HG02763 (cell line): ENCODE results near the gene ACOXL.

Experiments used
- ATAC-seq: cut with Tn5 transposase; IDR thresholded peaks from one replicate; pipeline ENCODE4 v1.9.1; 2021; ENCODE audit warnings: mild to moderate bottlenecking, moderate library complexity; ENCODE audit not compliant: unreplicated experiment

ACOXL gene

DNA sequence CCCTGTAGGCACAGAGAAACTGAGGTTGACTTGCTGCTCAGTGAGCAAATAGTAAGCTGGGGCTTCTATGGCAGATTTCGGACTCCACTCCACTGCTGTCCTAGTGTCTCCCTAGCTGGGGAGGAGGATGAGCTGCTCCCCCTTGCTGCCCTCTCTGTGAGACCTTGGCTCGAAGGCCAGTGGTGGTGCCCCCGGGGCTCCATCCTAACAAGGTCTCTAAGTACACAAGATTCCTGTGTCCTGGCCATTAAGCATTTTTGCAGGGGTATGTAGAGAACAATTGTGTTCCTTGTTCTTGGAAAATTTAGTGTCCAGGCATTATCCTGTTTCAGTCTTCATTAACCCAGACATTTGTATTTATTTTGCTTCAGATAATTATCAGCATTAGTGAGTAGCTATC is 367.0 kb downstream of the ACOXL start:
- ATAC-seq = no peak

DNA sequence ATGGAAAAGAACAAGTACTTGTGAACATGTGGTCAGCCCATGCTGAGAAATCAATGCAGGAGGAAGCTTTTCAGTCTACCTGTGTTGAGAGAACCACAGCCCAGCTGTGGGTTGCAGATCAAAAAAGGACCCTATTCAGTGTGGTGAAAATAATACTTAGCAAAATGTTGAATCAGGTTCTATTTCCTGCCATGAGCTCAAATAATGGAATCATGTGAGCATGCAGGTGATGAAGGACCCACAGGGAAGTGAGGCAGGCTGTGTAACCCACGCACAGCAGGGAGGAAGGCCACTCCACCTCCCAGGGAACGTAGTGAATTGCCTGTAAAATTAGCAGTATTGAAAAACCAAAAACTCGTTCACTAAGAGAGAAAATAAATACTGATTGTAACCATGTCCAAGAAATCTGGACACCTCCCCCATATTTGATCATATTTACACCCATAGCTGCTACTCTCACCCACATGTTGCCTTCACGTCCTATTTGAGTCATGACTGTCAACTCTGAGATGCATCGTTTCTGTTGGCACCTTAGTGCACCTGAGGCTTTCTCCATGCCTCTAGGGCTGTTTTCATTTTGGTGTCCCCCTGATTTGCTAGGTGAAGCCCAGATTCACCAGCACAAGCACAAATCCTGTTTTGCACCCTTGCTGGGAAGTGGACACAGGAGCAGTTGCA is 367.9 kb downstream of the ACOXL start:
- peak; percentile 11 for ATAC-seq

DNA sequence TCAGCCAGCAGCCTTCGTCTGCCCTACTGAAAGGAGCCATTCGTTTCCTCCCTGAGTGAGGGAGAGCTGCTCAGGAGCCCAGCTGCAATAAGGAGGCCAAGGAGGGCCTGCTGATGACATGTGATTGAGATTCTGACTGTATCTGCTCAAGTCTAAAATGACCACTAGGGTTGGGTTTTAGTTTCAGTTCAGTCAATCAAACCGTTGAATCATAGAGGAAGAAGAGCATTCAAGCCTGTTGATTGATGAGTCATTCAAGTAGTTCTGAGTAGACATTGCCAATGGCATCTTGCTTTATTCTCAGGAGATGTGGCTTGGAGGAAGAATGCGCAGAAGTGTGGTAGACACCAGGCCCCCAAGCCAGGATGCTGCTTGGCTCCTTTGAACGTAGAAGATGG is 368.4 kb downstream of the ACOXL start:
- peak; percentile 77 for ATAC-seq

DNA sequence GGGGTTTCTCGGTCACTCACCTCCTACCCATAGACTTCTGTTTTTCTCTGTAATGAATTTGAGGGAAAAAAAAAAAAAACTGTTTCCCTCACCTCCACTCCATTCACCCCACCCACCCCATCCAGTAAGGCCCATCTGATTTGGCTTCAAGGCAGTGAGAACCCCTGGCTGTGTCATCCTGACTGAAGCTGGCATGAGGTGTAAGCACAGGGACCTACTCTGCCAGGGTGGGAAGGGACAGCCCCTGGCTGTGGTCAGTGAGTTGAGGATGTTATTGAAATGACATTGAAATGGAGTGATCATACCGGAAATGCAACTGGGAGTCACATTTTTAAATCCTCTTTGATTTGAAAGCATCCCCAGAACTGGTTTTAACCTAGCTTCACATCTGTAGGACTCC is 369.2 kb downstream of the ACOXL start:
- no peak for ATAC-seq

DNA sequence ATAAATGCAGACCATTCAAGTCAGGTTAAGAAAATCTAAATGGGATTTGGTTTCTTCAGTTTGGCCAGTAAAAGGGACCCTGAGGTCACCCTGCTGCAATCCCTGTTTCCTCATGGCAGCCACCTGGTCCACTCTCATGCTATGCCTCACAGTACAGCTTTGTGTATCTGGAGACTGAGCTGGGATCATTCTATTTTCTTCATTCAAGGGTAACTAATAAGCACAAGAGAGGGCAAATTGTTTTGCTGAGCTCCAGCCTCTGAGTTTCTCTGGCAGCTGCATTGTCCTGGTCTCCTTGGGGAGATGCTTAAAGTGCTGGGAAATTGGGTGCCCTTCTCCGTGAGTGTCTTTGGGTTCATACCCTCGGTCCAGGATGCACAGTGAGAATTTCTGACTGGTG is 369.8 kb downstream of the ACOXL start:
- ATAC-seq = no peak

DNA sequence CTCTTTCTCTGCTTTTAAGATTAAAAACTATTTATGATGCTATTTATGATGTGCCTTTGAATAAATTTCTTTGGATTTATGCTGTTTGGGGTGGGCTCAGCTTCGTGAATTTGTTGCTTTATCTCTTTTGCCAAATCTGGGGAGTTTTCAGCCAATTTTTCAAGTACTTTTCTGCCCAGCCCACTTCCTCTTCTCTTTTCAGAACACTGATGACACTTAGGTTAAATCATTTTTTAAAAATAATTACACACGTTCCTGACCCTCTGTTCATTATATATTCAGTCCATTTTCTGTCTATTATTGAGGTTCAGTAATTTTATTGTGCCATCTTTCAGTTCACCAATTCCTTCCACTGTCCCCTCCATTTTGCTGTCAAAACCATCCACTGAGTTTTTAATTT is 373.6 kb downstream of the ACOXL start:
- no peak for ATAC-seq

DNA sequence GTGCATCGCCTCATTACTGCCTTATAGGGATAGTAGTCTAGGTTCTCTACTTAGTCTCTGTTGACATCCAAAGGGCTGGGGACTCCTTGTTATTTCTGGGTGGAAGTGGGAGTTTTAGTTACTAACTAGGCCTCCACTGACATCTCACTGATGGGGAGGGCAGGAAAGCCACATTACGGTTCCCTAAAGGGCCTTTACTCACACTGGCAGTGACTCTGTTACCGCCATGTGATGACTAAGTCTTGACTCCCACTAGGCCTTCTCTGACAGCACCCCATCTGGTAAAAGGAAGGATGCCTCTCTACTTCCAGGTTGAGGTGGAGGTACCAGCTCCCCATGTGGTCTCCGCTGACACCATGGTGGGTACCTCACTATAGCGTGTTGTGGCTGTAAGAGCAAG is 374.3 kb downstream of the ACOXL start:
- ATAC-seq = no peak

DNA sequence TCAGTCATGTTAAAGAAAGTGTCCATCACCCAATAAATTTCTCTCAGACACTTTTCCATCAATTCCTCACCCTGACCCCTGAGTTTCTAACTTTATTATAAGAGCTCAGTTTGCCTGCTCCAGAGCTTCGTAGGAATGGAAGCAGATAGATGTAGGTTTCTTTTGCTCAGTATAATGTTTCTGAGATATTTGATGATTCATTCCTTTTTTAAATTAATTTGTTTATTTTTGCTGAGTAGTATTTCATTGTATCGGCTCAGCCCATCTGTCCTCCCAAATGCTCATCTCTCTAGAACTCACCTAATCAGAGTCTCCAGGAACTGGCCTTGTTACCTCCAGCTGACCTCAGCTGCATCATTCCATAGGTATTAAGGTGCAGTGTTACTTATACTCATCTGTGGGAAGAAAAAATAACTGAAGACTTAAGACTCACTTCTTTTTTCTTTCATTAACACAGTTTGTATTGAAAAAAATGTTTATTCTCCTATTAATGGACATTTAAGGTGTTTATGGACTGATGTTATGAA is 376.4 kb downstream of the ACOXL start:
- ATAC-seq = no peak

DNA sequence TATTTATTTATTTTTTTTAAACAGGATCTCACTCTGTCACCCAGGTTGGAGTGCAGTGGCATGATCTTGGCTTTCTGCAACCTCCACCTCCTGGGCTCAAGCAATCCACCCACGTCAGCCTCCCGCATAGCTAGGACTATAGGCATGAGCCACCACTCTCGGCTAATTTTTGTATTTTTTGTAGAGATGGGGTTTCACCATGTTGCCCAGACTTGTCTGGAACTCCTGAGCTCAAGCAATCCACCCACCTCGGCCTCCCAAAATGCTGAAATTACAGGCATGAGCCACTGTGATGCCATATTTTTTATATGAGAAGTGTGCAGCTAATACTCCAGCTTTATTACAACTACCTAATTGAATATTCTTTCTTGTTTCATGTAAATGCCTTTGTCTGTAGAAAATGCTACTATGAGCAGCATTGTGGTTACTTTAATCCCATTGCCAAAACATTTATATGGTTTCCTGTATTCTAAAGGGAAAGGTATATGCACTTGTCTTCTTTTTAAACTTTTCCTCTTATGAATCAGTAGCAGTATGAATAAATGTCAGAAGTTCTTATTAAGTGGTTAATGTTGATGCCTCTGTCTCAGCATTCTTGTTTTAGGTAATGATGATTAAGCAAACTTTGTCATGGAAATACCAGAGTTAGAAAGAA is 378.9 kb downstream of the ACOXL start:
- ATAC-seq = no peak

DNA sequence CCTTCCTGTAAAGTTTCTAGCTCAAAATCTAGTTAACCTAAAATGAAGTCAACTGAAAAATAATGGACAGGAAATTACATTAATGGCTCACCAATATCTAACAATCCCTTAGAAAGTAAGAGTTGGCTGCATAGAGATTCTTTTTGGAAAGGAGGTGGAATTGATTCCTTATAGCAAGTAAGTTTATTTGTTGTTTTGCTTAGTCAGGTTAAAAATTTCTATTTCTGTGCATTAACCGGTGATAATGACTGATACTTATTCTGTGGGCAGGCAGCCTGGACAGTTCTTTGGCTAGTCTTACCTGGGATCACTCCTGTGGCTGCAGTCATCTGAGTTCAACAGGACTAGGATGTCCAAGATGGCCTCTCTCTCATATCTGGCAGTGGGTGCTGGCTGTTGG is 381.5 kb downstream of the ACOXL start:
- ATAC-seq = no peak

DNA sequence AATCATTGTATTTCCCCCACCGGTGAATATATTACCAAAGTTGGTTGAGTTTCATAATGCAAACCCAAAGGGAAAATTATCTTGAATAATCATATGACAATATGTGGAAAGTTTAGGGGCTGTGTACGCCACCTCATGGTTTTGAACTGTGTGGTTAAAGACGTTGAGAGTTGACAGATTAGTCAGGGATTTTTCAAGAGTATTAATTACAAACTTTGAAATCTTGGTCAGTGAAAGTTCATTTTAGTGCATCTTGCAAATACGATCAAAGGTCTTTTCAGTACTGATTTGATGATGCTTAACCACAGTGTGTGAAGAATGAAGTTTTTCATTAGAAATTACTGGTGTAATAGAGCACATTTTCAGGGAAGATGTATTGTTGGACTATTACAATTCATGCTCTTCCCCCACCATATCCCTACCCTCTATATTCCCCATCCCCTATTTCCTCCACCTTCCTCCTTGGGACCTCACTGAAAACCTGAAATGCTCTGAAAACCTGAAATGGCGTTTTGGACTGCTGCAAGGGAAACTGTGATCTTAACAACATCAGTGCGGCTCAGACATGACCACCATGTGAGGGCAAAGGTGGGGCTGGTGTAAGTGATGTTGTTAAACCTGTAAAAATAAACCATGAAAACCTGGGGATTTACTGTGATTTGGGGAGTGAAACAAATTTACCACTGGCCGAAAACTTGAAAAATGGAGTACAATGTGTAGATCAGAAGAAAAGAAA is 383.8 kb downstream of the ACOXL start:
- ATAC-seq = no peak

DNA sequence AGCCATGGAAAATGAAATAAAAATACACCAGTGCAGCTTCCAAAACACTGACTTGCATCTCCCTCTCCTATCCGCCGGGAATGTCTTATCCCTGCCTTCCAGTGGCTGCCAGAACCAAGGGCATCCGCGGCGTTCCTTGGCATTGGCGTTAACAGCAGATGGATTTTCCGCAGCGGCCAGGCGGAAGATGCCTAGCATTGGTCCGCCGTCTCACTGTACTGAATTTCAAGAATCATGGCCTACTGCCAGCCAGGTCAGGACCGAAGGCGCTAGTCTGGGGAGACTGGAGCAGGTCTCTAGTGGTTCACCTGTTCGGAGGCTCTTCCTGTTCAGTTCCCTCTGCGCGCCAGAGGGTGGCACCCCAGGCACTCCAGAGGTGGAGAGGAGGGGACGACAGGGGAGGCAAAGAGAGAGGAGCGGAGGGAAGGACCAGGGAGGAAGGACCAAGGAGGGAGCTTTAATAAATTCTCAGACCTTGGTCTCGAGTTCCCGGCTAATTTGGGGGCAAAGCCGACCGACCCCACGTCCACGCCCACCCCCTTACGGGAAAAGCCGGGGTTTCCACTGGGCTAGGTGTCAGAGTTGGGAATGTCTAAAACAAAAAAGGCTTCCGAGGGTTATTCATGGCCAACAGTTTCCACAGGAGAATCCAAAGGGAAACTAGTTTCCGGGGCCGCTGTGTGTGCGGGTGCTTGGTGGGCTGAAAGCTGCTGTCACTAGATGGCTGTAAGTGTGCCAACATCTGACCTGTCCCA is 384.6 kb downstream of the ACOXL start:
- no peak for ATAC-seq

DNA sequence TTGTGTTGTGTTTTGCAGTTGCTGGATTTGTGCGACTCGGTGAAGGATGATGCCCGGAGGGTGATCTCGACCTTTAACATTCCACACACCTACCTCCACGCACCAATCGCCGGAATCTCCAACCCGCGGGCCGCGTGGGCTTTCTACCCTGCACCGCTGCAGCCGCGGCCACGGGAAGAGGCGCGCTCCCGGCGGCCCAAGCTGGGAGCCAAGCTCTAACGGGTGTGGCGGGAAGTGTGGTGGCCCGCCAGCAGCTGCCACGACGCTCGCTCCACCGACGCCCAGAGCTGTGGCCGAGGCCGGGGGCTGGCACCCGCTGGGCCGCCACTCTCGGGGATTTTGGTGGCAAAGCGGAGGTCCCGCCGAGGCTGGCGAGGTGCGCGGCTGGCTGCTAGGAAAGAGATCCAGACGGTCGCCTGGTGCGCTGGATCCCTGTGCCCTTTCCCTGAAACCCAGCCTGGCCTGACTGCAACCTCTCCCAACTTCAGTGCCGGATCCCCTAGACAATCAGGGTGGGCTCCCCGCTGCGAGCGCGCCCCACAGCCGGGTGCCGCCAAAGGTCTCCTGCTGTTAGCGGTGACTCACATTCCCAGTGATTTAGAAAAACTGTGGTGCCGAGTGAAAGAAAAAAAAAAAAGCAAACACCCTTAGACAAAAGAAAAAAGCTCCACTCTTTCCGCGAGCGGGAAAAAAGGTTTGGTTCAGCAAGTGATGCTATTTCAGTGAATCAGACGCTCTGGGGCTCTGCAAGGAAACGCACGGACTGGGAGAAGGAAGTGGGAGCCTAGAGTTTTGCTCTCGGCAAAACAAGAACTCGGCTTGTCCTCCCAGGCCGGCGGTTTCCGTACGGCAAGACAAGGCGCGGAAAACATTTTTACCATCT is 385.5 kb downstream of the ACOXL start:
- ATAC-seq = no peak

DNA sequence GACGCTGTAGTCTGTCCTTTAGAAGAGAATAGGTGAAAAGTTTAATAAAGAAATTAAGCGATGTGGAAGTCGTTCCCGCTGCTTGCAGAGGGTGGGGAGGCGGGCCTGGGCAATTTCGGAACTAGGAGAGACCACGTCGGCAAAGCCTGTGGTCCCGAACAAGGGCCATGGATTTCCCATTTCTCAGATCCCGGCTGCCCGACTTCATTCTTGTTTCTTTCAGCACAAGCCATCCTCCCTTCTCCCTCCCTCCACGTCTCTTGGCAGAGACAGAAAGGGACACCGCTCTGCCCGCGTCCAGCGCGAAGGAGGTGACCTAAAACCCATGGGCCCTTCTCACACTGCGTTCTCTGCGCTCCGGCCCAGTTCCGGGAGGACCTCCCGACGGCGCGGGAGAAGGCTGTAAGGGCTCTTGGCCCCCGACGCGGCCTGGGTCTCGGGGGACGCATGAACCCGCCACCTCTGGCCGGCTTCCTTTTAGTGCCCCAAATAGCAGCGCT is 386.2 kb downstream of the ACOXL start:
- no peak for ATAC-seq

DNA sequence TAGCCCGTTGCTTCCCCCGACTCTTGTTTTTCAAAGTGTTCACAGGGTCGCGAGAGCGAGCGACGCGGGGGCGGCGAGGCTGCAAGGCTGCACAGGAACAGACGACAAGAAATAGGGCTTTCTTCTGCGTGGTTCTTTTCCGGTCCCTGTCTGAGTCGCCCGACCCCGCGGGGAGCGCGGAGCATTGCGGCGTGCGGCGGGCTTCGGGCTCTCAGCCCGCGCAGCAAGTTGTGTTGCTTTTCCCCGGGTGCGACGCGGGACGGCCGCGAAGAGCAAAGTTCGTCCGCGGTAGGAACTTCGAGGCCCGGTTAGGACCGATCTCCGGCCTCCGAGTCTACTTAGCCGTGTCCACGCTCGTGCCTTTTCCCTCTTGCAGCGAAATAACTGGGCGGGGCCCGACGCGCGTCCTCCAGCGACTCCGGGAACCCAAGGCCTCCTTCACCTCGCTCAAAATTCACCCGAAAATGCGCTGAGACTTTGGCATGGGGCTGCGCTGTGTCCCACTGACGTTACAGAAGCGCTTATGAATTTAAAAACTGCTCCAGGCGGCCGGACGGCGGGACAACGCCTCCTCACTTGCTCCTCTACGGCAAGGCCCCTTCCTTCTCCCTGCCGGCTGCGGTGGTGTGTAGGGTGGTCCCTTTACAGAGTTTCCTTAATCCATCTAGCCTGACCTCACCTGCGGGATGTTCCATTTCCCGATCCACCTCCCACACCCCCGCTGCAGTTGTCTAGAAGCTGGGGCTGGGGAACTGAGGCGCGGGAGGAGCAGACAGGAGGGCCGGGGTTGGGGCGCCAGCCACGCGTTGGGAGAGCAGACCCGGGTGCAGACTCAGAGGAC is 386.8 kb downstream of the ACOXL start:
- ATAC-seq = no peak

DNA sequence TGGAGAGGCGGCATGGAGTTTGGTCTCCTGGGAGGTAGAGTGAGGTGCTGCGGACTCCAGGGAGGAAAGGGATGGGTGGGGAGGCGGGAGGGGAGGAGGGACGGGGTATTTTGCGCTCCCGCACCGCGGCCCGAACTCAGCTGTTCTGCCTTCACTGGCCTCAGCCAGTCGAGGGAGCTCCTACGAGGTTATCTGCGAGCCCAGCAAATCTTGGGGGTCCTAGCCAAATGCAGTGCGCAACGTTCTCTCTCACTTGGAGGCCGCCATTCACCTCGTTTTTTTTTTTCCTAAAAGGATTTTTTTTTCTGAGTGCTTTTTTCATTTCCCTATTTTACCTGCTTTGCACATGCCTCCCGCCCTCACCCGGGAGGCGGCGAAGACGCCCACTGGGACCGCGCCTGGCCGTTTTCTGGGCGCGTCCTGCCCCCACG is 387.5 kb downstream of the ACOXL start:
- ATAC-seq = peak; percentile 12

DNA sequence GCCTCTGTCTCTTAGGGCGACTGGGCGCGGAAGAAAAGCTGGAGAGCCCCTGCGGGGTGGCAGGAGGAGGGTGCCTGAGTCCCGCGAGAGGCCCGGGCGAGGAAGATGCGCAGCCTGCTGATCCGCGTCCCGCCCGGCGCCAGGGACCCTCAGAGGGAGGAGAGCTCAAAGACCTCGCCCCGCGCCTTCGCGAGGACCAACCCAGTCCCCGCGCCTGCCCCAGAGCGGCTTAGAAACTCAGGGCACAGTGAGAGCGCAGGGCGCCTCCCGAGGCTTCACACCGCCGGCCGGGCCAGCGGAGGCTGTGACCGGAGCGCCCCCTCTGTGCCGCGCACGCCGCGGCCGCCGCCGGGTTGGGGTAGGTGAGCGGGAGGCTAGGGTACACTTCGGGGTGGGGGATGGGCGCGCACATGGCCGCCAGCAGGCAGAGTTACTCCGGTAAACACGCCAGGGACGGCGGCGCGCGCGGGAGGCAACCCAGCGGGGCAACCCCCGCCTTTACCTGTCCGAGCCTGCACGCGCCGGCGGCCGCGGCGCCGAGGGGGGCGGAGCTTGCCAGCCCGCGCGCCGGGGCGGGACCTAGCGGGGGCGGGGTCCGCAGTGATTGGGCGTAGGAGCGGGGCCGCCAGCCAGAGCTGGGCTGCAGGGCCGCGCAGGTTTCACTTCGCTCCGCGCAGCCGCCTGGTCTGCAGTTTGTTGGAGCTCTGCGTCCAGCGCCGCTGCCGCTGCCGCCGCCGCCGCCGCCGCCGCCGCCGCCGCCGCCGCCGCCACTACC is 388.1 kb downstream of the ACOXL start, which contains the start of gene BCL2L11:
BCL2L11 (plus strand) TSS at position 662 of the 775 bp plus-strand sequence. CDS start 2,832 bp downstream, outside the sequence.
- ATAC-seq = peak; percentile 57
